Lung (tissue), 12 donors: ENCODE data around the gene VMO1. TPM values are rescaled to one million over a fixed set of nuclear protein-coding genes. Genes with fewer than 3 reads are reported as not detected.

Experiments used
- ATAC-seq: fragments of 200-7000 bp; cut with Tn5 transposase; one replicate; pipeline ENCODE4 v1.9.1; 2020; ENCODE audit warnings: moderate number of reproducible peaks; ENCODE audit not compliant: insufficient read depth, low FRiP score
- DNase-seq, 3 donors: peaks; one replicate each; pipeline ENCODE4 v3.0.0-alpha.2; 2013 to 2017
- H3K27ac ChIP-seq, 2 donors: one replicate each; pipeline ENCODE4 v1.5.1; 2013; ENCODE audit warnings: mild to moderate bottlenecking in 2 of 2, moderate library complexity in 2 of 2, control low read depth in 1 of 2, inconsistent platforms in 1 of 2, low read depth in 1 of 2, low read length in 1 of 2
- H3K27me3 ChIP-seq, 3 donors: one replicate each; pipeline ENCODE4 v1.5.1; 2013; ENCODE audit warnings: low read length in 2 of 3; ENCODE audit not compliant: control insufficient read depth in 3 of 3, insufficient read depth in 3 of 3
- H3K36me3 ChIP-seq, 4 donors: one replicate each; pipeline ENCODE4 v1.5.1; 2013; ENCODE audit warnings: low read length in 4 of 4, mild to moderate bottlenecking in 1 of 4, moderate library complexity in 1 of 4; ENCODE audit not compliant: control insufficient read depth in 4 of 4, insufficient read depth in 4 of 4
- H3K4me1 ChIP-seq, 5 donors: one replicate each; pipeline ENCODE4 v1.5.1; 2013; ENCODE audit warnings: low read length in 5 of 5, mild to moderate bottlenecking in 2 of 5, moderate library complexity in 1 of 5; ENCODE audit not compliant: control insufficient read depth in 5 of 5, insufficient read depth in 5 of 5
- H3K4me3 ChIP-seq: one replicate; pipeline ENCODE4 v1.5.1; 2013; ENCODE audit warnings: mild to moderate bottlenecking, control low read depth, moderate library complexity
- H3K9ac ChIP-seq, 2 donors: one replicate each; pipeline ENCODE4 v1.5.1; 2013; ENCODE audit warnings: low read length in 2 of 2, control low read depth in 1 of 2; ENCODE audit not compliant: insufficient read depth in 1 of 2
- H3K9me3 ChIP-seq, 4 donors: one replicate each; pipeline ENCODE4 v1.5.1; 2013; ENCODE audit warnings: low read length in 3 of 4, mild to moderate bottlenecking in 1 of 4, moderate library complexity in 1 of 4; ENCODE audit not compliant: control insufficient read depth in 4 of 4, insufficient read depth in 3 of 4
- WGBS, 2 donors: extraction: QIAGEN DNeasy Blood & Tissue Kit; methylation state at CpG; one replicate each; pipeline ENCODE4 v1.1.7; 2013; 5-methylcytosine and 5-hydroxymethylcytosine counted together
- polyA plus RNA-seq, 2 donors: library from polyadenylated mRNA; stranded (reverse); fragments of 200-250 nt; gene quantifications; one replicate each; pipeline ENCODE4 v1.2.1, GENCODE V29; 2013
- total RNA-seq, 2 donors: library from RNA; depleted of rRNA in 1 of 2; stranded (reverse); fragments of >200 nt in 1 of 2; gene quantifications; one replicate each; pipeline ENCODE4 v1.2.1, GENCODE V29; 2014 to 2021
- TF ChIP-seq, protein P1 (sequence below): IDR thresholded peaks from 2 replicates; pipeline ENCODE4 v1.5.1; 2012; ENCODE audit warnings: mild to moderate bottlenecking; ENCODE audit errors: control extremely low read depth, extremely low read depth
- donor health status: control.
- donor health status: control.
- donor health status: Bipolar disorder and iron deficiency.
- donor health status: healthy.
- donor health status: DM: yes; HTN: yes; CAD: no.

The VMO1 gene
- total and polyA plus RNA-seq, 4 donors, result 2.1 to 21.8 (median 17.7) TPM

GRCh38 chr17:4740025-4740351 lies 46.2 kb downstream of the VMO1 start:
- no peaks in the 10 kb centered on the region for H3K9me3 ChIP-seq
- 19 to 23% methylated on average over 11 to 13 of the region's 13 CpGs for WGBS, 2 donors
- H3K4me3 ChIP-seq, result peak overlapping the region; percentile 72
- H3K27me3 ChIP-seq, result peaks cover 0 to 24% (median 17%) of the 10 kb centered on the region in 3 donors
- H3K9ac ChIP-seq, result no peak overlapping the region
- ATAC-seq (no peak), DNase-seq (no peak)
- TF ChIP-seq, protein P1, sequence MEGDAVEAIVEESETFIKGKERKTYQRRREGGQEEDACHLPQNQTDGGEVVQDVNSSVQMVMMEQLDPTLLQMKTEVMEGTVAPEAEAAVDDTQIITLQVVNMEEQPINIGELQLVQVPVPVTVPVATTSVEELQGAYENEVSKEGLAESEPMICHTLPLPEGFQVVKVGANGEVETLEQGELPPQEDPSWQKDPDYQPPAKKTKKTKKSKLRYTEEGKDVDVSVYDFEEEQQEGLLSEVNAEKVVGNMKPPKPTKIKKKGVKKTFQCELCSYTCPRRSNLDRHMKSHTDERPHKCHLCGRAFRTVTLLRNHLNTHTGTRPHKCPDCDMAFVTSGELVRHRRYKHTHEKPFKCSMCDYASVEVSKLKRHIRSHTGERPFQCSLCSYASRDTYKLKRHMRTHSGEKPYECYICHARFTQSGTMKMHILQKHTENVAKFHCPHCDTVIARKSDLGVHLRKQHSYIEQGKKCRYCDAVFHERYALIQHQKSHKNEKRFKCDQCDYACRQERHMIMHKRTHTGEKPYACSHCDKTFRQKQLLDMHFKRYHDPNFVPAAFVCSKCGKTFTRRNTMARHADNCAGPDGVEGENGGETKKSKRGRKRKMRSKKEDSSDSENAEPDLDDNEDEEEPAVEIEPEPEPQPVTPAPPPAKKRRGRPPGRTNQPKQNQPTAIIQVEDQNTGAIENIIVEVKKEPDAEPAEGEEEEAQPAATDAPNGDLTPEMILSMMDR, result no peak
- H3K36me3 ChIP-seq, result peaks cover 0 to 4% (median 0%) of the 10 kb centered on the region in 4 donors
- peaks cover 0 to 13% (median 2%) of the 10 kb centered on the region in 5 donors for H3K4me1 ChIP-seq
- H3K27ac ChIP-seq, result no peak overlapping the region

DNA sequence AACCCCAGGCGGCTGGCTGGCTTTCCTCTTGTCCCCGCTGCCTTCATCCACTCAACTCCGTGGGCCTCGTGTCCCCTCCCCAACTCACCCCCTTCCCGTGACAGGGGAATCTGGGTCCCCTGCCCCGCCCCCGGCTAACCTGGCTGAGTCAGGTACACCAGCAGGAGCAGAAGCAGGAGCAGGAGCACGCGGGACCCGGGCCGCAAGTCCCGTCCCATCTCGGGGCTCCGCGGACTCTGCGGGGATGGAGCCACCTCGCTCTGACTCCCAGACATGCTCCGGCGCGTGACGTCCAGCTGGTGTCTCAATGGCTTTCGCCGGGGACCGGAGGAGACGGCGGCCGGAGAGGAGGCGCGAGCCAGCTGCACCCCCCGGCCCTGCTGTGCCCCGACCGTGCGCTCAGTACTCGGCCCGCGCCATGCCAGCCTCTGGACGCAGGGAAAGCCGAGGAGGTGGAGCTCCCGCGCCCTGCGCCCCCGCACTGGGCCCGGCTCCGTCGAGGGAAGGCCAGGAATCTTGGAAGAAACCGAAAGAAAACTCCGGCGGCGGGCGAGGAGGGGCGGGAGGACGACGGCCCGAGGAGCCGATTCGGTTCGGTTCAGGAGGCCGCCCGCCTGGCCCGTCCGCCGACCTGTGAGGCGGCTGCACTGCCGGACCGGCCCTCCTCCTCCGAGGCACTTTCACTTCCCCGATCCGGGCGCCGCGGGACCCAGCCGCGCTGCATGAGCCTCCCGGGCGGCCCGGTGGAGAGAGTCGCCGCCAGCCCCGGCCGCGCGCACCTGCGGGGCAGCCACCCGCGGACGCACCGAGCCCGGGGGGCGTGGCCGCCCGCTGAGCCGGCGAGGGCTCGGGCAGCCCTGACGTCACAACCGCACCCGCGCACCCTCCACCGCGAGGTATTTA lies 46.8 kb downstream of the VMO1 start, which contains the start of the genes CXCL16 and ZMYND15:
TSS of gene CXCL16 (minus strand) at position 807 of the 903 bp plus-strand sequence. CDS start at position 218, 589 bp downstream.
TSS of gene ZMYND15 (plus strand) at position 712 of the 903 bp plus-strand sequence. CDS start 716 bp downstream, outside the sequence.
- TF ChIP-seq, protein P1, result no peak
- Histone ChIP-seq H3K4me3 (peak within 1 kb of the TSS; percentile 72), H3K27ac (peak within 1 kb of the TSS in 1 of 2 donors; percentile 81), H3K27me3 (peaks cover 0 to 18% (median 17%) of the 10 kb centered on the region in 3 donors), H3K36me3 (peaks cover 0 to 8% (median 0%) of the 10 kb centered on the region in 4 donors), H3K4me1 (peaks cover 0 to 13% (median 2%) of the 10 kb centered on the region in 5 donors), H3K9ac (no peak within 1 kb of the TSS), H3K9me3 (no peaks in the 10 kb centered on the region)
- DNase-seq (peak; percentile 42 to 56 (median 48)), ATAC-seq (peak; percentile 66)
- WGBS, 2 donors, result 0 to 1% methylated on average over 69 to 100 of the region's 100 CpGs

DNA sequence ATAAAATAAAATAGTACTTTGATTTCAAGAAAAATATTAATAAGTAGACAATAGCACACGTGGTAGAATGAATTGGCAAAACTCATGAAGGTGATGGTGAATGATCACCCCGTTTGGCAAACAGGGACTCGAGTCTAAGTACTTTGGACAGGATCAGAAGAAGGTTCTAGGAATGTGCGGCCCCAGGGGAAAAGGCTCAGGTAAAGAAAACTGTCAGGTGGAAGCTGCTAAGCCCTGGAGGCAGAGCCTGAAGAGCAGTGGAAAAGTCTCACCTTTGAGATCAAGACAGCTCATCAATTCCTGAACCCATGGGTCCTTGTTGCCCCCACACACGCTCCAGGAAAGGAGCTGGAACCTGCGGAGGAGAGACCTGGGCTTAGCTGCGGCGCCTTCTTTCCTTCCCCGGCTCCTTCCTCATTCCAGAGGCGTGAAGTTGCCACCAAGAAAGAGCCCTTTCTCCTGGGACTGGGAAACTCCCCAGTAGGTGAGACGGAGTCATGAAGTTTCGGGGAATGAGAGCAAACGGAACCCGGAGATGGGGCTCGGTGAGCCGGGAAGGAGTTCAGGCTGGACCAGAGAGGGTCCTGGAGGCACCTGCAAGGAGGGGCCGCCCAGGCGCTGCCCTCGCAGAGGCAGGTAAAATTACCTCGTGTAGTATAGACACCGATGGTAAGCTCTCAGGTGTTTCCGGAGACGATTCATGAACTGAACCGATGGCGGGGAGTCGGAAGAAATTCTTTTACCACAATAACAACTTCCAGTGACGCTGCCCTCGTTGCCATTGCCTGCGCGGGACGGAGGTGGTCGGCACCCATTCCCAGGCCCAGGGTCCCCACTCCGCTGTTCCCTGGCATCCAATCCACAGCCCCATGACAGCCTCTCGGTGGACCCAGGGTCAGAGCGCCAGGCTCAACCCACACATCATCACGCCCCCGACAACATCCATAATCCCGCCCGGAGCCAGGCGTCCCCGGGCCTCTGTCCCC lies 47.7 kb downstream of the VMO1 start:
- Histone ChIP-seq H3K4me3 (peak overlapping the region; percentile 72), H3K36me3 (peaks cover 0 to 10% (median 0%) of the 10 kb centered on the region in 4 donors), H3K27me3 (peaks cover 0 to 18% (median 17%) of the 10 kb centered on the region in 3 donors), H3K9me3 (no peaks in the 10 kb centered on the region), H3K4me1 (peaks cover 0 to 13% (median 2%) of the 10 kb centered on the region in 5 donors), H3K27ac (peak overlapping the region in 1 of 2 donors; percentile 81), H3K9ac (no peak overlapping the region)
- TF ChIP-seq, protein P1, result no peak
- DNase-seq (peak in 2 of 3 donors; percentile 26 to 39), ATAC-seq (peak; percentile 14)
- 10 to 14% methylated on average over 41 of the region's 41 CpGs for WGBS, 2 donors
